RWPE2 (cell line): ENCODE results near the gene OR51S1.

Experiments
- ATAC-seq: fragments of 200-7000 bp; cut with Tn5 transposase; 3 replicates; pipeline ENCODE4 v1.9.1; 2021; ENCODE audit warnings: low read depth
- DNase-seq: peaks from one replicate; pipeline ENCODE4 v3.0.0-alpha.2; 2020; ENCODE audit warnings: low spot score
- H3K27ac ChIP-seq: fragments of 450-650 bp; 2 replicates; pipeline ENCODE4 v1.5.1; 2017; ENCODE audit warnings: mild to moderate bottlenecking; ENCODE audit not compliant: poor library complexity, severe bottlenecking
- H3K27me3 ChIP-seq: fragments of 250-450 bp; sonication (Bioruptor Pico); 2 replicates; pipeline ENCODE4 v1.5.1; 2021; ENCODE audit warnings: mild to moderate bottlenecking, moderate library complexity; ENCODE audit not compliant: insufficient read depth, poor library complexity, severe bottlenecking
- H3K36me3 ChIP-seq: fragments of 250-450 bp; sonication (Bioruptor Pico); 2 replicates; pipeline ENCODE4 v1.5.1; 2020; ENCODE audit warnings: low read depth, mild to moderate bottlenecking, moderate library complexity
- H3K4me1 ChIP-seq: fragments of 250-450 bp; sonication (Bioruptor Pico); 2 replicates; pipeline ENCODE4 v1.5.1; 2021; ENCODE audit warnings: mild to moderate bottlenecking, moderate library complexity; ENCODE audit not compliant: insufficient read depth, poor library complexity, severe bottlenecking
- H3K4me3 ChIP-seq: fragments of 250-450 bp; sonication (Bioruptor Pico); 2 replicates; pipeline ENCODE4 v1.5.1; 2021; ENCODE audit warnings: mild to moderate bottlenecking, moderate library complexity; ENCODE audit not compliant: severe bottlenecking
- H3K9me3 ChIP-seq: fragments of 250-450 bp; sonication (Bioruptor Pico); 2 replicates; pipeline ENCODE4 v1.5.1; 2021; ENCODE audit warnings: mild to moderate bottlenecking, moderate library complexity; ENCODE audit not compliant: severe bottlenecking
- TF ChIP-seq, protein P1 (sequence below): fragments of 450-650 bp; IDR thresholded peaks from one replicate; pipeline ENCODE4 v1.5.1; 2017; ENCODE audit warnings: mild to moderate bottlenecking, moderate library complexity; ENCODE audit not compliant: poor library complexity, severe bottlenecking

OR51S1 gene

GRCh38 chr11:4839851-4840549 lies 9.0 kb downstream of the OR51S1 start:
- H3K9me3 ChIP-seq = no peaks in the 10 kb centered on the region
- no peak overlapping the region for H3K27ac ChIP-seq
- ATAC-seq = no peak
- H3K4me1 ChIP-seq = no peaks in the 10 kb centered on the region
- no peaks in the 10 kb centered on the region for H3K27me3 ChIP-seq
- TF ChIP-seq, protein P1, sequence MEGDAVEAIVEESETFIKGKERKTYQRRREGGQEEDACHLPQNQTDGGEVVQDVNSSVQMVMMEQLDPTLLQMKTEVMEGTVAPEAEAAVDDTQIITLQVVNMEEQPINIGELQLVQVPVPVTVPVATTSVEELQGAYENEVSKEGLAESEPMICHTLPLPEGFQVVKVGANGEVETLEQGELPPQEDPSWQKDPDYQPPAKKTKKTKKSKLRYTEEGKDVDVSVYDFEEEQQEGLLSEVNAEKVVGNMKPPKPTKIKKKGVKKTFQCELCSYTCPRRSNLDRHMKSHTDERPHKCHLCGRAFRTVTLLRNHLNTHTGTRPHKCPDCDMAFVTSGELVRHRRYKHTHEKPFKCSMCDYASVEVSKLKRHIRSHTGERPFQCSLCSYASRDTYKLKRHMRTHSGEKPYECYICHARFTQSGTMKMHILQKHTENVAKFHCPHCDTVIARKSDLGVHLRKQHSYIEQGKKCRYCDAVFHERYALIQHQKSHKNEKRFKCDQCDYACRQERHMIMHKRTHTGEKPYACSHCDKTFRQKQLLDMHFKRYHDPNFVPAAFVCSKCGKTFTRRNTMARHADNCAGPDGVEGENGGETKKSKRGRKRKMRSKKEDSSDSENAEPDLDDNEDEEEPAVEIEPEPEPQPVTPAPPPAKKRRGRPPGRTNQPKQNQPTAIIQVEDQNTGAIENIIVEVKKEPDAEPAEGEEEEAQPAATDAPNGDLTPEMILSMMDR = no peak
- DNase-seq = no peak
- H3K36me3 ChIP-seq = no peaks in the 10 kb centered on the region
- no peak overlapping the region for H3K4me3 ChIP-seq

GRCh38 chr11:4830909-4831308 lies 18.1 kb downstream of the OR51S1 start:
- Histone ChIP-seq H3K9me3 (no peaks in the 10 kb centered on the region), H3K27ac (no peak overlapping the region), H3K4me1 (no peaks in the 10 kb centered on the region), H3K36me3 (no peaks in the 10 kb centered on the region), H3K4me3 (no peak overlapping the region), H3K27me3 (no peaks in the 10 kb centered on the region)
- DNase-seq = no peak
- TF ChIP-seq, protein P1 = no peak
- ATAC-seq = no peak

DNA sequence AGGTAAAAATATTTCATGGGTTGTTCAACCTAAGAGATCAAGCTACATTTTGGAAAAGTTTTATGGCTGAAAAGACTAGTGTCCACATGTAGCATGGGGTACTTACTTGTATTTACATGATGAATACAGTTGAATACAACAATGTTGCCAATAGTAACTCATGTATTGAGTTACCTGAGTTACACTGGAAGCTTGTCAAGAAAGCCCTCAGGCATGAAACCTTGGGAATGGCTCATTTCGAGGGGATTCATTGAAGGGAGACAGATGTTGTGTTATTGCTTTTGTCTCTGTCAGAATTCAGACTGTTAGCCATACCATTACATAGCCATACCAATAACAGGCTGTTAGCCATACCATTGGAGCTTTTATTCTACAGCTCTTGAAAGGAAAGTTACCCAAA lies 18.7 kb downstream of the OR51S1 start:
- TF ChIP-seq, protein P1 = no peak
- ATAC-seq = no peak
- Histone ChIP-seq H3K4me1 (no peaks in the 10 kb centered on the region), H3K27ac (no peak overlapping the region), H3K4me3 (no peak overlapping the region), H3K36me3 (no peaks in the 10 kb centered on the region), H3K27me3 (no peaks in the 10 kb centered on the region), H3K9me3 (no peaks in the 10 kb centered on the region)
- DNase-seq = no peak

DNA sequence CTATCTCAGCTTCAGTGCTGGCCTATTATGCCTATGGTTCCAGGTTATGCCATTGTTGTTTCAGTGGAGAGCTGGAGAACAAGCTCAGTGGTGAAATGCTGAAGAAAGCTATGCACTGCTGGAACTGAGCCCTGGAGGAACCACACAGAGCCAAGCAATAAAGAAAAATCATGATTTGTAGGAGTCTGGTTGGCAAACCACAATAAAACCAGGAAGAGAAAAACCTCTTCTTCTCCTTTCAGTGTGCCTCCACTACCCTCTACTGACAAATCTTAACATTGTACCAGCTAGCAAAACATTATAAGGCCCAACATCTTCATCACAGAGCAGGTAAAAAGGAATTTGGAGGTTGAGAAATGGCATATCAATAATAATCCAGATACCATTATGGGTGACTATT lies 22.6 kb downstream of the OR51S1 start:
- no peaks in the 10 kb centered on the region for H3K9me3 ChIP-seq
- H3K27me3 ChIP-seq = no peaks in the 10 kb centered on the region
- ATAC-seq = no peak
- no peaks in the 10 kb centered on the region for H3K4me1 ChIP-seq
- no peak for DNase-seq
- TF ChIP-seq, protein P1 = no peak
- no peak overlapping the region for H3K27ac ChIP-seq
- no peaks in the 10 kb centered on the region for H3K36me3 ChIP-seq
- no peak overlapping the region for H3K4me3 ChIP-seq

DNA sequence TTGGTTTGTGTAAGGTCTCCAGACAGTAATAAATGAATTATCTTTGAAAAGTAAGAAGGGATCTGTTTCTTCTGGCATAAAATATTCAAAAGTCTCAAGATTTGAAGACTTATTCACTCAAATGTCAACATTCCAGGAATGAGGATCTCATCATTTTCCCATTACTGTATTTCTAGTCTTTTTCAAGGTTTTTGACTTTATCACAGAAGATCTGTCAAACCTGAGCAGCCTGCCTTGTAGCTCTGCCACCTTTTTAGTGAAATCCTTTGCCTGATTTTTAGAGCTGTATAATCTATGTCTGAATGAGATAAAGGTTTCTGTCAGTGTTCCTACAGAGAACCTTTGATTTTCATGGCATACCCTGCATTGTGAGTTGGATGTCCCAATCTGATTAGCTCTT lies 23.9 kb downstream of the OR51S1 start:
- no peak overlapping the region for H3K27ac ChIP-seq
- TF ChIP-seq, protein P1 = no peak
- no peaks in the 10 kb centered on the region for H3K27me3 ChIP-seq
- no peaks in the 10 kb centered on the region for H3K9me3 ChIP-seq
- no peak for DNase-seq
- H3K4me3 ChIP-seq = no peak overlapping the region
- ATAC-seq = no peak
- H3K36me3 ChIP-seq = no peaks in the 10 kb centered on the region
- no peaks in the 10 kb centered on the region for H3K4me1 ChIP-seq
